ENCODE results near the gene WT1. TPM values are rescaled to one million over a fixed set of nuclear protein-coding genes. Genes with fewer than 3 reads are reported as not detected.

The WT1 gene
- total and polyA plus RNA-seq, 2 of the 8 experiments (the other 6 are each of a cell fraction or from before 2014, with no cell fraction given) = 0.05 to 0.17 TPM

DNA sequence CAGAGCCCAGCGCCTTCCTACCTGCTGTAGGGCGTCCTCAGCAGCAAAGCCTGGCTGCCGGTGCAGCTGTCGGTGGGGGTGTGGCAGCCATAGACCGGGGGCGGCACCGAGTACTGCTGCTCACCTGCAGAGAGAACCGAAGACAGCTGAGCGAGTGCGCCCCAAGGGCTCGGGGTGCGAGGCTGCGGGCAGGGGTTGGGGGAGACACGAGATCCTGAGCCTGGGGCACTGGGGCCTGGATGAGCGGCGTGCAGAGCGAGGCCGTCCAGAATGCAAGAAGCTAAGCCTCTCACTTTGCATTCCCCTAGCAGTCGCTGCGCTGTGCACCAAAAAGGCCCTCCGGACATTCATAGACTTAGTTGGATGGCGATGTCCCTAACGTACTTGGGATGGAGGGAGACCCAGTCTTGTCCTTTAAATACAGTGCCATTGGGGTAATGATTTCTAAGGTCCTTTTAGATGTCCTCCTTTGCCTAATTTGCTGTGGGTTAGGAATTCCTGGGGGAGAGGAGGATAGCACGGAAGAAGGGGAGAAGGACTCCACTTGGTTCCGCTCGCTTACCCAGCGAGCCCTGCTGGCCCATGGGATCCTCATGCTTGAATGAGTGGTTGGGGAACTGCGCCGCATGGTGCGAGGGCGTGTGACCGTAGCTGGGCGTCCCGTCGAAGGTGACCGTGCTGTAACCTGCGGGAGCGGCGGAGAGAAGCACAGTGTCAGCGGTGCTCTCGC is 7.2 kb downstream of the WT1 start:
- H3K14ac ChIP-seq (ENCODE audit: insufficient read length) = no peak overlapping the region
- peak overlapping the region; percentile 5; the same call in 1 of the 2 replicates for H2BK15ac ChIP-seq (ENCODE audit: low read length)
- no peaks in the 10 kb centered on the region for H3K79me1 ChIP-seq (ENCODE audit: low read depth, low read length)
- H2BK5ac ChIP-seq (ENCODE audit: low read depth, low read length) = no peak overlapping the region
- H4K20me1 ChIP-seq (replicated peaks in 1 of 2; ENCODE audit: control insufficient read depth in 1 of 2, insufficient read depth in 2 of 2, low read length in 2 of 2) = peaks cover 7 to 26% of the 10 kb centered on the region in 2 experiments
- H3K4me1 ChIP-seq (replicated peaks in 1 of 4; ENCODE audit: control insufficient read depth in 3 of 4, insufficient read depth in 4 of 4, low read length in 3 of 4) = peaks cover 0 to 27% (median 11%) of the 10 kb centered on the region in 4 experiments; a peak in 6 of 7 replicates
- peak overlapping the region; percentile 55 to 82 for H3K4me2 ChIP-seq (ENCODE audit: insufficient read depth in 1 of 2, low read depth in 2 of 2, low read length in 2 of 2)
- H3K9ac ChIP-seq (replicated peaks in 1 of 4; ENCODE audit: extremely low read depth in 1 of 4, low read depth in 3 of 4, low read length in 3 of 4) = no peak overlapping the region
- peaks cover 11% of the 10 kb centered on the region; the same call in 1 of the 2 replicates for H3K23me2 ChIP-seq (ENCODE audit: low read depth, low read length)
- ChIA-PET POLR2A (ENCODE audit: partially characterized antibody) (interaction anchor here (0.5 to 4.6 kb wide), 3 partner anchors 9 to 146 kb away, joined by 3 to 17 read pairs (median 3); no protein-coding TSS in a partner anchor), CTCF (ENCODE audit: partially characterized antibody) (interaction anchor here (0.9 to 3.6 kb wide), 7 partner anchors 11 to 286 kb away, joined by 3 to 20 read pairs (median 3); no protein-coding TSS in a partner anchor)
- H3K36me3 ChIP-seq (ENCODE audit: control insufficient read depth in 2 of 4, insufficient read depth in 4 of 4, low read length in 3 of 4) = 0 out of 8 replicates have a peak, but pooled peaks cover 0 to 3% (median 0%) of the 10 kb centered on the region in 4 experiments
- no peak overlapping the region for H4K5ac ChIP-seq (ENCODE audit: insufficient read length, low read depth, low read length)
- no peak overlapping the region for H2BK120ac ChIP-seq (replicated peaks; ENCODE audit: low read depth, low read length)
- no peak overlapping the region for H2AK5ac ChIP-seq (ENCODE audit: low read depth, low read length)
- no peak overlapping the region for H4K91ac ChIP-seq (replicated peaks; ENCODE audit: insufficient read length, low read length)
- H3K23ac ChIP-seq (ENCODE audit: insufficient read length) = no peak overlapping the region
- H2BK12ac ChIP-seq (ENCODE audit: low read depth, low read length) = no peak overlapping the region; the same call in 1 of the 2 replicates
- no peak overlapping the region; the same call in 1 of the 2 replicates for H3K18ac ChIP-seq (ENCODE audit: extremely low read depth, low read length)
- H3K56ac ChIP-seq (replicated peaks; ENCODE audit: insufficient read length, low read depth, low read length) = no peak overlapping the region
- H3K4me3 ChIP-seq (ENCODE audit: extremely low read depth in 1 of 4, insufficient read depth in 2 of 4, low read depth in 3 of 4, low read length in 4 of 4) = peak overlapping the region in 1 of 4 experiments; percentile 57; a peak in 2 of 8 replicates
- H4K8ac ChIP-seq (ENCODE audit: extremely low read depth, insufficient read depth, low read length) = no peak overlapping the region
- H2AFZ ChIP-seq (ENCODE audit: low read length) = no peak overlapping the region
- no peak overlapping the region for H3K4ac ChIP-seq (replicated peaks; ENCODE audit: insufficient read length, low read depth, low read length)
- FAIRE-seq (no peak), DNase-seq (ENCODE audit: low read depth in 1 of 2, low spot score in 2 of 2) (peak in 1 of 2 experiments; percentile 69)
- H3K79me2 ChIP-seq (ENCODE audit: control insufficient read depth in 1 of 2, insufficient read depth in 2 of 2, low read length in 2 of 2) = no peaks in the 10 kb centered on the region
- no peak overlapping the region for H2BK20ac ChIP-seq (ENCODE audit: low read length)
- TF ChIP-seq CEBPB (IDR thresholded peaks at IDR 0.05; ENCODE audit: low read depth, low read length) (no peak), CTBP2 (IDR thresholded peaks at IDR 0.05; ENCODE audit: borderline replicate concordance, insufficient read depth, insufficient read length, low read length) (peak; percentile 16), JUN (IDR thresholded peaks at IDR 0.05; ENCODE audit: low read depth, low read length) (no peak), RNF2 (IDR thresholded peaks at IDR 0.05; ENCODE audit: borderline replicate concordance, low read depth, low read length, missing control alignments, poor library complexity, severe bottlenecking) (peak; percentile 53), SUZ12 (IDR thresholded peaks at IDR 0.05; ENCODE audit: low read length) (peak; percentile 78), EZH2 (IDR thresholded peaks at IDR 0.05; ENCODE audit: low read depth, low read length, severe bottlenecking) (peak; percentile 63)
- TF ChIP-seq, protein P1, sequence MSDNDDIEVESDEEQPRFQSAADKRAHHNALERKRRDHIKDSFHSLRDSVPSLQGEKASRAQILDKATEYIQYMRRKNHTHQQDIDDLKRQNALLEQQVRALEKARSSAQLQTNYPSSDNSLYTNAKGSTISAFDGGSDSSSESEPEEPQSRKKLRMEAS (IDR thresholded peaks at IDR 0.05) = peak; percentile 82
- TF ChIP-seq, protein P2, sequence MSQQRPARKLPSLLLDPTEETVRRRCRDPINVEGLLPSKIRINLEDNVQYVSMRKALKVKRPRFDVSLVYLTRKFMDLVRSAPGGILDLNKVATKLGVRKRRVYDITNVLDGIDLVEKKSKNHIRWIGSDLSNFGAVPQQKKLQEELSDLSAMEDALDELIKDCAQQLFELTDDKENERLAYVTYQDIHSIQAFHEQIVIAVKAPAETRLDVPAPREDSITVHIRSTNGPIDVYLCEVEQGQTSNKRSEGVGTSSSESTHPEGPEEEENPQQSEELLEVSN (IDR thresholded peaks at IDR 0.05) = peak; percentile 60
- no peak overlapping the region for H3K27ac ChIP-seq (ENCODE audit: low read depth, low read length)
- H3K27me3 ChIP-seq (replicated peaks in 1 of 4; ENCODE audit: control insufficient read depth in 3 of 4, extremely low read depth in 1 of 4, insufficient read depth in 3 of 4, low read length in 3 of 4) = peaks cover 73 to 92% (median 86%) of the 10 kb centered on the region in 4 experiments
- WGBS, 2 experiments (ENCODE audit: extremely low coverage in 1 of 2, insufficient coverage in 1 of 2, insufficient read length in 1 of 2, insufficient replicate concordance in 2 of 2, low coverage in 1 of 2, low lambda C conversion rate in 2 of 2, missing lambda C conversion rate in 1 of 2) = 7% methylated on average over 31 of the region's 41 CpGs; no CpG with 5 or more reads in 1 of the 2 experiments
- H3K9me3 ChIP-seq (ENCODE audit: insufficient read depth in 2 of 2, low read depth in 1 of 2, low read length in 1 of 2) = no peaks in the 10 kb centered on the region

All from H1 (cell line).